Lung (tissue), 12 donors: ENCODE results near the gene SMURF1. TPM values are rescaled to one million over a fixed set of nuclear protein-coding genes. Genes with fewer than 3 reads are reported as not detected.
"Not testable (repeated sequence)": the region's sequence is repeated elsewhere in the genome, so short reads cannot be mapped to it uniquely, and the experiment has no call there.

Experiments used
- ATAC-seq: fragments of 200-7000 bp; cut with Tn5 transposase; one replicate; pipeline ENCODE4 v1.9.1; 2020; ENCODE audit warnings: moderate number of reproducible peaks; ENCODE audit not compliant: insufficient read depth, low FRiP score
- DNase-seq, 3 donors: peaks; one replicate each; pipeline ENCODE4 v3.0.0-alpha.2; 2013 to 2017
- H3K27ac ChIP-seq, 2 donors: one replicate each; pipeline ENCODE4 v1.5.1; 2013; ENCODE audit warnings: mild to moderate bottlenecking in 2 of 2, moderate library complexity in 2 of 2, control low read depth in 1 of 2, inconsistent platforms in 1 of 2, low read depth in 1 of 2, low read length in 1 of 2
- H3K27me3 ChIP-seq, 3 donors: one replicate each; pipeline ENCODE4 v1.5.1; 2013; ENCODE audit warnings: low read length in 2 of 3; ENCODE audit not compliant: control insufficient read depth in 3 of 3, insufficient read depth in 3 of 3
- H3K36me3 ChIP-seq, 4 donors: one replicate each; pipeline ENCODE4 v1.5.1; 2013; ENCODE audit warnings: low read length in 4 of 4, mild to moderate bottlenecking in 1 of 4, moderate library complexity in 1 of 4; ENCODE audit not compliant: control insufficient read depth in 4 of 4, insufficient read depth in 4 of 4
- H3K4me1 ChIP-seq, 5 donors: one replicate each; pipeline ENCODE4 v1.5.1; 2013; ENCODE audit warnings: low read length in 5 of 5, mild to moderate bottlenecking in 2 of 5, moderate library complexity in 1 of 5; ENCODE audit not compliant: control insufficient read depth in 5 of 5, insufficient read depth in 5 of 5
- H3K4me3 ChIP-seq: one replicate; pipeline ENCODE4 v1.5.1; 2013; ENCODE audit warnings: mild to moderate bottlenecking, control low read depth, moderate library complexity
- H3K9ac ChIP-seq, 2 donors: one replicate each; pipeline ENCODE4 v1.5.1; 2013; ENCODE audit warnings: low read length in 2 of 2, control low read depth in 1 of 2; ENCODE audit not compliant: insufficient read depth in 1 of 2
- H3K9me3 ChIP-seq, 4 donors: one replicate each; pipeline ENCODE4 v1.5.1; 2013; ENCODE audit warnings: low read length in 3 of 4, mild to moderate bottlenecking in 1 of 4, moderate library complexity in 1 of 4; ENCODE audit not compliant: control insufficient read depth in 4 of 4, insufficient read depth in 3 of 4
- CTCF ChIP-seq: IDR thresholded peaks from 2 replicates; pipeline ENCODE4 v1.5.1; 2012; ENCODE audit warnings: mild to moderate bottlenecking; ENCODE audit errors: control extremely low read depth, extremely low read depth
- WGBS, 2 donors: extraction: QIAGEN DNeasy Blood & Tissue Kit; methylation state at CpG; one replicate each; pipeline ENCODE4 v1.1.7; 2013; 5-methylcytosine and 5-hydroxymethylcytosine counted together
- polyA plus RNA-seq, 2 donors: library from polyadenylated mRNA; stranded (reverse); fragments of 200-250 nt; gene quantifications; one replicate each; pipeline ENCODE4 v1.2.1, GENCODE V29; 2013
- total RNA-seq, 2 donors: library from RNA; depleted of rRNA in 1 of 2; stranded (reverse); fragments of >200 nt in 1 of 2; gene quantifications; one replicate each; pipeline ENCODE4 v1.2.1, GENCODE V29; 2014 to 2021
- donor health status: control.
- donor health status: control.
- donor health status: Bipolar disorder and iron deficiency.
- donor health status: healthy.
- donor health status: DM: yes; HTN: yes; CAD: no.

Gene SMURF1
- total and polyA plus RNA-seq, 4 donors, result 9.0 to 36.4 (median 21.5) TPM

- DNase-seq, result no peak
- Histone ChIP-seq H3K9me3 (no peaks in the 10 kb centered on the region), H3K9ac (no peak overlapping the region), H3K4me3 (no peak overlapping the region), H3K27me3 (no peaks in the 10 kb centered on the region), H3K4me1 (no peaks in the 10 kb centered on the region), H3K27ac (no peak overlapping the region), H3K36me3 (no peaks in the 10 kb centered on the region)
- no peak for TF ChIP-seq CTCF
- no peak for ATAC-seq
- WGBS, 2 donors, result 84 to 89% methylated on average over 3 of the region's 3 CpGs
Measured at GRCh38 chr7:99170730-99171074, 26.8 kb upstream of the SMURF1 start.

GRCh38 chr7:99170065-99170729 is 26.3 kb upstream of the SMURF1 start:
- 82 to 85% methylated on average over 6 of the region's 6 CpGs for WGBS, 2 donors
- no peak for DNase-seq
- no peak for TF ChIP-seq CTCF
- ATAC-seq, result no peak
- Histone ChIP-seq H3K27ac (no peak overlapping the region), H3K9ac (no peak overlapping the region), H3K9me3 (no peaks in the 10 kb centered on the region), H3K4me3 (no peak overlapping the region), H3K27me3 (no peaks in the 10 kb centered on the region), H3K36me3 (no peaks in the 10 kb centered on the region), H3K4me1 (no peaks in the 10 kb centered on the region)

- no peaks in the 10 kb centered on the region for H3K27me3 ChIP-seq
- DNase-seq, result no peak
- H3K4me3 ChIP-seq, result no peak overlapping the region
- no peak for TF ChIP-seq CTCF
- H3K9ac ChIP-seq, result no peak overlapping the region
- H3K27ac ChIP-seq, result no peak overlapping the region
- no peaks in the 10 kb centered on the region for H3K36me3 ChIP-seq
- ATAC-seq, result no peak
- H3K9me3 ChIP-seq, result no peaks in the 10 kb centered on the region
- 82 to 84% methylated on average over 8 of the region's 8 CpGs for WGBS, 2 donors
- no peaks in the 10 kb centered on the region for H3K4me1 ChIP-seq
Measured at GRCh38 chr7:99167072-99167471, 23.2 kb upstream of the SMURF1 start.

DNA sequence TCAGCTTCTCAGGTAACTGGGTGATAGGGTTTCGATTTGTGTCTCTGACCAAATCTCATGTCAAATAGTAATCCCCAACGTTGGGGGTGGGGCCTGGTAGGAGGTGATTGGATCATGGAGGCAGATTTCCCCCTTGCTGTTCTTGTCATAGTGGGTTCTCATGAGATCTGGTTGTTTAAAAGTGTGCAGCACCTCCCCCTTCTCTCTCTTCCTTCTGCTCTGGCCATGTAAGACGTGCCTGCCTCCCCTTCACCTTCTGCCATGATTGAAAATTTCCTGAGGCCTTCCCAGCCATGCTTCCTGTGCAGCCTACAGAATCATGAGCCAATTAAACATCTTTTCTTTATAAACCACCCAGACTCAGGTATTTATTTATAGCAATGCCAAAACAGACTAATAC is 21.9 kb upstream of the SMURF1 start:
- Histone ChIP-seq H3K27ac (no peak overlapping the region), H3K4me3 (no peak overlapping the region), H3K36me3 (no peaks in the 10 kb centered on the region), H3K4me1 (no peaks in the 10 kb centered on the region), H3K9me3 (no peaks in the 10 kb centered on the region), H3K9ac (no peak overlapping the region), H3K27me3 (no peaks in the 10 kb centered on the region)
- DNase-seq (no peak), ATAC-seq (no peak)
- 76 to 77% methylated on average over 3 of the region's 3 CpGs for WGBS, 2 donors
- no peak for TF ChIP-seq CTCF

- 56 to 76% methylated on average over 4 of the region's 4 CpGs for WGBS, 2 donors
- H3K36me3 ChIP-seq, DNase-seq, H3K27me3 ChIP-seq, H3K27ac ChIP-seq, H3K9ac ChIP-seq, H3K4me1 ChIP-seq, ATAC-seq, H3K9me3 ChIP-seq, H3K4me3 ChIP-seq: not testable (repeated sequence)
Measured at GRCh38 chr7:99163669-99164068, 19.8 kb upstream of the SMURF1 start.
